ENCODE measurements around the gene HNRNPA3.
"Not testable (repeated sequence)": the region's sequence is repeated elsewhere in the genome, so short reads cannot be mapped to it uniquely, and the experiment has no call there.

Gene HNRNPA3

DNA sequence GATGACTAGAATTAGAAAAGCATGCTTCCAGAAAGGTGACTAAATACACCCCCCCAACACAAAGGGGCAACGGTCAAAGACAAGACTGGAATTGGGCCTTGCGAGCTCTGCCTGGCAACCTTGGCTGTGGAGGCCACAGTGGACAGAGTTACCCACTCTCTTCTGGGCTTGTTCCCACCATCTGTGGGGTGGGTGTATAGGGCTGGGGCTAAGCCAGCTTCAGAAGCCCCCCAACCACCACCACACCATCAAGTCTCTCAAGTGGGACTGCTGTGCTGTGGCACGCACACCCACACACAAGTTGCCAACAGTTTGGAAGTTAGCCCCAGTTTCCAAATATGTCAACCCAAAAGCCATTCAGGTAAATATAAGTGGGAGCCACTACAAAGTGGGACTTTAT lies 44.1 kb downstream of the HNRNPA3 start:
- no peak for DNase-seq

DNA sequence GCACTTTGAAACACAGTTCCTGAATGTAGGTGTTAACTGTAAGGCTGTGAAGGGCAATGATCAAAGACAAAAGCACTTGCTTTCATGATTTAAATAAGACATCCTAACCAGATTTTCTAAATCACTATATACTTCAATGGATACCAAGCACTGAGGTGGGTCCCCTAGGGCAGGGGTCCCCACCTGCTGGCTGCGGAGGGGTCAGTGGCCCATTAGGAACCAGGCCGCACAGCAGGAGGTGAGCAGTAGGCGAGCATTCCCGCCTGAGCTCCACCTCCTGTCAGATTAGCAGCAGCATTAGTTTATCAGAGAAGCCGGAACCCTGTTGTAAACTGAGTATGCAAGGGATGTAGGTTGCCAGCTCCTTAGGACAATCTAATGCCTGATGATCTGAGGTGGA lies 44.9 kb downstream of the HNRNPA3 start:
- DNase-seq: no peak

GRCh38 chr2:177258059-177258458 lies 45.5 kb downstream of the HNRNPA3 start:
- DNase-seq: no peak

GRCh38 chr2:177260379-177260778 lies 47.8 kb downstream of the HNRNPA3 start:
- no peak for DNase-seq

- DNase-seq: no peak
These were observed 48.8 kb downstream of the HNRNPA3 start for GRCh38 chr2:177261116-177262060.

DNA sequence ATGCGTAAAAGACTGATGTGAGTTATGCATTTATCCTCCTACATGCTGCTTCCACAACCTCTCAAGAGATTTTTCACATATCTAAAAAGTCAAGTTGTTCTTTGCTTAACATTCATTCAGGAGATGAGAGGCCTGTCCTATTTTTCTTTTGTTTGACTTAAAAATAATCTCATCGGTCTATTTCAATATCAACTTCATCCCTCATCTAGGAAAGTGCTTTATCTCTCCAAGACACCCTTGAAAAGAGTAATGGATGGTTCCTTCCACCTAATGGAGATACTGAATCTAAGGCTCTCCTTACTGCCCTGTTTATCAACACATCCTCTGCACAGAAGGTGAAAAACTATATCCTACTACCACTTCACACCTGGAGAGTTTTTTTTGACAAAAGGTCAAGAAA lies 49.5 kb downstream of the HNRNPA3 start:
- DNase-seq: no peak

DNA sequence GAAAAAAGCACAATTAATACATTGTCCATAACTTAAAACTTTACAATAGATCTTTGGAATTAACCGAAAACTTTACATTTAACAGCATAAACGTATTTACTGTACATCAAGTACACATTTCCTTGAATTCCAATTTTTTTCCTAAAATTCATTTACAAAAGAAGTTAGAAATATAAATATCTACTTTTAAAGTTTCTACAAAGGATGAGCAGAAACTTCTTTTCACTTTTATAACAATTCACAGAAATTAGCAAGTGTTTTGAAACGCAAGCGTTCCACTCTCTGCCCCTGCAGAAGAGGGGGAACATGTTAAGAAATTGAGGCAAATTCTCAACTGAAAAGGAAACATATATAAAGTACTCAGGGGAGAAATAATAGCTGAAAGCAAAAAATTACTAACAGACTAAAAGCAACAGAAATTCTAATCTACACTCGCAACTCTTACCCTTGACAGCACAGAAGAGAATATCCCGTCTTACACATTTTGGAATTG lies 50.4 kb downstream of the HNRNPA3 start:
- no peak for DNase-seq

DNA sequence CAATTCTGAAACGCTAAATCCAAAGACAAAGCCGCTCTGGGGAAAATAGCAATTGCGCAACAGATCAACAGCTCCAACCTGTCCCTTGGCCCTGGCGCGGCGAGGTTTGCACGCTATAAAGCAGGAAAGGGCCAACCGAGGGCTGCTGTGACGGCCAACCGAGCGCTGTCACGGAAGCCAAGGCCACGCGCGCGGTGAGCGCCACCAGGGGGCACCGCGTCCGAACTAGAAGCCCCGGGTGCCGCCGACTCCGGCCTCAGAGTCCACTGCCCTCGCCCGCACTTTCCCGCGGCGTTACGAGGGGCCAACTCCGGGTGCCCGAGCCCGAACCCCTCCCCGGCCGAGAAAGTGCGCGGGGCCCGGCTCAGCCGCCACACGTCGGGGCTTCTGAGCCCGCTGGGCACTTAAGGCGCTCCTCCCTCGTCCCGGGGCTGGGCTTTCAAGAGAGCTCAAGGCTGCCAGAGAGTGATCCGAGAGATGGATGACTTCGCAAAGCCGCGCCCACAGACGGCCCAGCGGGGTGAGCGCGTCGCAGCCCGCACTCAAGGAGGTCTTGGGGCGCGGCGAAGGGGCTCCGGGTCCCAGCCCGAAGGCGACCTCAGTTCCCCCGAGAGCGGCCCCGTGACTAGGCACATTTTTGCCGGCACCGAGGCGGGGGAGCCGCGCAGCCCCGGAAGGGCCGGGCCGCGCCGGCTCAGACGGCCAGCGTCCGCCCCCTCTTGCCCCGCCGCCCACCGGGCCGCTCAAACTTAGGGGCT lies 51.0 kb downstream of the HNRNPA3 start:
- DNase-seq: peak; percentile 95 to 96

GRCh38 chr2:177264209-177264692 lies 51.7 kb downstream of the HNRNPA3 start:
- peak in 1 of 2 experiments; percentile 44 for DNase-seq

- peak; percentile 93 to 95 for DNase-seq
These were observed 52.3 kb downstream of the HNRNPA3 start, which contains the start of gene NFE2L2 for GRCh38 chr2:177264693-177265587. NFE2L2 (minus strand) TSS chr2:177264727; CDS start chr2:177264576, 151 bp downstream.

GRCh38 chr2:177265824-177266817 lies 53.5 kb downstream of the HNRNPA3 start:
- no peak for DNase-seq

DNA sequence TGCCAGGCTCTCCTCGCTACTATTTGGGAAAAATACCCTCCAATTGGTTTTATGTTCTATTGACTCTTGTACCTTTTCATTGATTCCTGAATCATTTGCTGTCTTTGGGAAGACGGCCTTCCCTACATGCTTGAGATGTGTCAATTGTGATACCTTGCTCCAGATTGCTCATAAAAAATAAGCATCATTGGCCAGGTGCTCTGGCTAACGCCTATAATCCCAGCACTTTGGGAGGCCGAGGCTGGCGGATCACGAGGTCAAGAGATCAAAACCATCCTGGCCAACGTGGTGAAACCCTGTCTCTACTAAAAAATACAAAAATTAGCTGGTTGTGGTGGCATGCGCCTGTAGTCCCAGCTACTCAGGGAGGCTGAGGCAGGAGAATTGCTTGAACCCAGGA lies 54.4 kb downstream of the HNRNPA3 start:
- DNase-seq: not testable (repeated sequence)

GRCh38 chr2:177268187-177268871 lies 55.7 kb downstream of the HNRNPA3 start:
- DNase-seq: no peak

- no peak for DNase-seq
These were observed 56.3 kb downstream of the HNRNPA3 start for GRCh38 chr2:177268901-177269300.

DNA sequence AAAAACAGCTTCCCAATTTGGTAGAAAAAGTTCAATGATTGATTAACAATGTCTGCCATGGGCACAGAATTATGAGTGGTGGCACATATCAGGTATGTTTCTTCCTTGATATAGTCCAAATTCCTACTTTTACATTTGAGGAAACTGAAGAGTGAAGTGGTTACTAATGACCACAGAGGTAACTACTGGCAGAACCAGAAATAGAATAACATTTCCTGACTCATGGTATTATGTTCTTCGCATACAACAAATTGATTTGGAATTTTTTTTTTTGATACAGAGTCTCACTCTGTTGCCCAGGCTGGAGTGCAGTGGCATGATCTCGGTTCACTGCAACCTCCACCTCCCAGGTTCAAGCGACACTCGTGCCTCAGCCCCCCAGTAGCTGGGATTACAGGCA lies 57.9 kb downstream of the HNRNPA3 start:
- DNase-seq: no peak

- no peak for DNase-seq
These were observed 59.5 kb downstream of the HNRNPA3 start for GRCh38 chr2:177271981-177272666.

DNA sequence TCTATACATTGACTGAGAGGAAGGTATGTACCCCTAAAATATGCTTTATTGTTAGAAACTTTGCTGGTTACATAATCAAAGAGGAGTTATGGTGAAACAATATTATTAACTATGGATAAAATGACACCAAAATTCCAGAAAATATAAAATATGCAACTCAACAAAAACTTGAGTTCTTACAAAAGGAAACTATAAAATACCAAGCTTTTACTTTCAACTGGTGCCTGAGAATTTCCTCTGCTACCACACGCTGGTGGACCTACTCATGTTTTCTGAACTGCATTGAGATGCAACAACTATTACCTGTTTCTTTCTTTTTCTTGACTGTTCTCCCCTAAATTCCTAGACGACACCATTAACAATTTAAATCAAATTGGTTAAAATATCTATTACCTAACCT lies 60.2 kb downstream of the HNRNPA3 start:
- DNase-seq: no peak

GRCh38 chr2:177273408-177273807 lies 60.8 kb downstream of the HNRNPA3 start:
- DNase-seq: no peak

All from activated CD4-positive, alpha-beta T cell treated with anti-CD3 and anti-CD28 coated beads, Interleukin-2, amount 50 U/mL, for 48 hours (primary cell).